Neutrophil (primary cell): Measurements from ENCODE around the gene RPL7A.

ENCODE experiments used
- H3K27ac ChIP-seq: fragments of 200-600 bp; sonication (generic); 2 replicates; pipeline ENCODE4 v1.5.1; 2016; ENCODE audit warnings: mild to moderate bottlenecking, moderate library complexity
- H3K27me3 ChIP-seq: fragments of 200-600 bp; sonication (generic); 2 replicates; pipeline ENCODE4 v1.6.0; 2016; ENCODE audit warnings: mild to moderate bottlenecking
- H3K36me3 ChIP-seq: fragments of 200-600 bp; sonication (generic); 2 replicates; pipeline ENCODE4 v1.5.1; 2017
- H3K4me1 ChIP-seq, 2 experiments: fragments of 200-600 bp in 1 of 2; sonication (generic) in 1 of 2; 1 replicate in 1 of 2; 2 replicates in 1 of 2; pipeline versions ENCODE4 v1.5.1 to v1.6.1; 2013 to 2016; ENCODE audit warnings: low read depth in 1 of 2, low read length in 1 of 2, mild to moderate bottlenecking in 1 of 2, moderate library complexity in 1 of 2; ENCODE audit not compliant: control insufficient read depth in 1 of 2, insufficient read depth in 1 of 2
- H3K4me3 ChIP-seq, 2 experiments: fragments of 200-600 bp in 1 of 2; sonication (generic) in 1 of 2; 1 replicate in 1 of 2; 2 replicates in 1 of 2; pipeline ENCODE4 v1.5.1; 2013 to 2016; ENCODE audit warnings: low read depth in 1 of 2, low read length in 1 of 2, mild to moderate bottlenecking in 1 of 2, moderate library complexity in 1 of 2
- H3K9me3 ChIP-seq: fragments of 200-600 bp; sonication (generic); 2 replicates; pipeline ENCODE4 v1.5.1; 2016
- CTCF ChIP-seq: fragments of 200-600 bp; sonication (generic); IDR thresholded peaks from 2 replicates; pipeline ENCODE4 v1.5.1; 2016; ENCODE audit warnings: antibody characterized with exemption

RPL7A gene

GRCh38 chr9:133393399-133393798 is 45.4 kb downstream of the RPL7A start:
- no peaks in the 10 kb centered on the region for H3K4me1 ChIP-seq
- H3K36me3 ChIP-seq = no peaks in the 10 kb centered on the region

GRCh38 chr9:133394687-133395271 is 46.8 kb downstream of the RPL7A start:
- Histone ChIP-seq H3K4me1 (no peaks in the 10 kb centered on the region), H3K9me3 (no peaks in the 10 kb centered on the region), H3K27me3 (peaks cover 31% of the 10 kb centered on the region), H3K4me3 (no peak overlapping the region), H3K36me3 (no peaks in the 10 kb centered on the region), H3K27ac (no peak overlapping the region)
- TF ChIP-seq CTCF = no peak

More at GRCh38 chr9:133393399-133393798, 45.4 kb downstream of the RPL7A start:
- TF ChIP-seq CTCF = no peak
- H3K9me3 ChIP-seq = no peaks in the 10 kb centered on the region
- no peak overlapping the region for H3K27ac ChIP-seq
- H3K4me3 ChIP-seq = no peak overlapping the region
- H3K27me3 ChIP-seq = peaks cover 31% of the 10 kb centered on the region

- Histone ChIP-seq H3K36me3 (no peaks in the 10 kb centered on the region), H3K27me3 (peaks cover 31% of the 10 kb centered on the region), H3K9me3 (no peaks in the 10 kb centered on the region), H3K27ac (no peak overlapping the region), H3K4me3 (no peak overlapping the region), H3K4me1 (no peaks in the 10 kb centered on the region)
- no peak for TF ChIP-seq CTCF
These were observed 48.9 kb downstream of the RPL7A start for GRCh38 chr9:133396952-133397351.

GRCh38 chr9:133397370-133397769 is 49.4 kb downstream of the RPL7A start:
- no peak for TF ChIP-seq CTCF
- Histone ChIP-seq H3K4me3 (no peak overlapping the region), H3K4me1 (no peaks in the 10 kb centered on the region), H3K9me3 (no peaks in the 10 kb centered on the region), H3K27me3 (peaks cover 31% of the 10 kb centered on the region), H3K36me3 (no peaks in the 10 kb centered on the region), H3K27ac (no peak overlapping the region)

GRCh38 chr9:133397895-133398294 is 49.9 kb downstream of the RPL7A start:
- no peak overlapping the region for H3K4me3 ChIP-seq
- H3K27ac ChIP-seq = no peak overlapping the region
- H3K36me3 ChIP-seq = no peaks in the 10 kb centered on the region
- no peak for TF ChIP-seq CTCF
- H3K4me1 ChIP-seq = no peaks in the 10 kb centered on the region
- H3K9me3 ChIP-seq = no peaks in the 10 kb centered on the region
- H3K27me3 ChIP-seq = peaks cover 31% of the 10 kb centered on the region
